Activated CD4-positive, alpha-beta T cell treated with anti-CD3 and anti-CD28 coated beads for 36 hours (primary cell): ENCODE results near the gene BBS1. TPM values are rescaled to one million over a fixed set of nuclear protein-coding genes. Genes with fewer than 3 reads are reported as not detected.
"Not testable (repeated sequence)": the region's sequence is repeated elsewhere in the genome, so short reads cannot be mapped to it uniquely, and the experiment has no call there.

Source experiments
- ATAC-seq: fragments of 200-7000 bp; cut with Tn5 transposase; one replicate; pipeline ENCODE4 v1.10.0; 2021; ENCODE audit warnings: mild to moderate bottlenecking, moderate library complexity
- CTCF ChIA-PET: fragments of 350-600 bp; sonication (Branson Sonifier 250); formaldehyde crosslinking; loops from one replicate; lab custom pipeline; 2021; ENCODE audit warnings: antibody characterized with exemption; lab: Charles Lee
- POLR2A ChIA-PET: fragments of 350-600 bp; sonication (Branson Sonifier 250); formaldehyde crosslinking; loops from one replicate; lab custom pipeline; 2021; ENCODE audit warnings: antibody characterized with exemption, inconsistent platforms; lab: Charles Lee
- DNase-seq: peaks from one replicate; pipeline ENCODE4 v3.0.0-alpha.2; 2020
- H3K27ac Mint-ChIP-seq: one replicate; pipeline ENCODE4 v1.8.0; 2021; ENCODE audit warnings: mixed read lengths
- H3K27me3 Mint-ChIP-seq: one replicate; pipeline ENCODE4 v1.8.0; 2021; ENCODE audit warnings: mixed read lengths
- H3K36me3 Mint-ChIP-seq: one replicate; pipeline ENCODE4 v1.8.0; 2021; ENCODE audit warnings: low read depth, mixed read lengths
- H3K4me1 Mint-ChIP-seq: one replicate; pipeline ENCODE4 v1.8.0; 2021; ENCODE audit warnings: mixed read lengths
- H3K4me3 Mint-ChIP-seq: one replicate; pipeline ENCODE4 v1.8.0; 2021; ENCODE audit warnings: mild to moderate bottlenecking, moderate library complexity, mixed read lengths
- H3K9me3 Mint-ChIP-seq: one replicate; pipeline ENCODE4 v1.8.0; 2021; ENCODE audit warnings: low read depth, mixed read lengths
- intact Hi-C, 2 experiments: fragments of 100-400 bp; cut with DNase I in 1 of 2; cut with micrococcal nuclease in 1 of 2; formaldehyde crosslinking; loops; one replicate each; pipeline versions ENCODE4 v1.14.2 to v1.15.1; 2022 to 2024; cut with DNase I, micrococcal nuclease
- total RNA-seq, 2 experiments: library from RNA; stranded (reverse); gene quantifications; one replicate each; pipeline ENCODE4 v1.2.3, GENCODE V29; 2021

The BBS1 gene
- total RNA-seq: 10 to 100 TPM in 1 of 2 experiments, 1 to 10 TPM in 1; 9.4 to 10.7 TPM

GRCh38 chr11:66510271-66510989 lies at the start of gene BBS1:
Gene BBS1, plus strand, starts transcription at chr11:66510635. Its CDS starts 25 bp downstream, at chr11:66510660.
- H3K27ac Mint-ChIP-seq: peak within 1 kb of the TSS; percentile 48
- ATAC-seq (peak; percentile 98), DNase-seq (peak; percentile 88)
- no peaks in the 10 kb centered on the region for H3K27me3 Mint-ChIP-seq
- peaks cover 10% of the 10 kb centered on the region for H3K36me3 Mint-ChIP-seq
- ChIA-PET POLR2A (interaction anchor here (0.6 to 1.1 kb wide), 3 partner anchors 44 to 168 kb away, joined by 3 to 4 read pairs (median 4); partner anchors contain the start of genes PELI3 and RBM4B), CTCF (interaction anchor here (0.5 to 2.1 kb wide), 8 partner anchors 27 to 447 kb away, joined by 3 to 8 read pairs (median 3); partner anchors contain the start of genes MRPL11 and RBM4B)
- H3K4me1 Mint-ChIP-seq: peaks cover 10% of the 10 kb centered on the region
- no peaks in the 10 kb centered on the region for H3K9me3 Mint-ChIP-seq
- peak within 1 kb of the TSS; percentile 86 for H3K4me3 Mint-ChIP-seq
- intact Hi-C loops: loop anchor here in 1 of 2 experiments (1.0 kb wide), 10 partner anchors 30 to 448 kb away; partner anchors contain the start of genes ACTN3, CCDC87, CCS and DPP3

- Mint-ChIP-seq H3K27ac (no peak overlapping the region), H3K9me3 (no peaks in the 10 kb centered on the region), H3K4me3 (no peak overlapping the region), H3K27me3 (no peaks in the 10 kb centered on the region), H3K4me1 (peaks cover 34% of the 10 kb centered on the region), H3K36me3 (no peaks in the 10 kb centered on the region)
- DNase-seq (no peak), ATAC-seq (no peak)
- intact Hi-C loops: no loop called here
- ChIA-PET CTCF (interaction anchor here (1.0 to 1.6 kb wide), 2 partner anchors 23 to 45 kb away, joined by 3 to 4 read pairs; partner anchors contain the start of gene MRPL11), POLR2A (no interaction called here)
Measured at GRCh38 chr11:66462010-66462409, 48.4 kb upstream of the BBS1 start.

- CTCF ChIA-PET: interaction anchor here (0.6 to 0.8 kb wide), 2 partner anchors 76 to 219 kb away, joined by 3 read pairs; no protein-coding TSS in a partner anchor
- POLR2A ChIA-PET: no interaction called here
- no peak overlapping the region for H3K4me3 Mint-ChIP-seq
Measured at GRCh38 chr11:66462911-66463310, 47.5 kb upstream of the BBS1 start.

GRCh38 chr11:66464116-66464515 lies 46.3 kb upstream of the BBS1 start:
- intact Hi-C loops, H3K36me3 Mint-ChIP-seq, H3K9me3 Mint-ChIP-seq, H3K27me3 Mint-ChIP-seq, POLR2A ChIA-PET, ATAC-seq, H3K4me3 Mint-ChIP-seq, DNase-seq, H3K27ac Mint-ChIP-seq: not testable (repeated sequence)
- CTCF ChIA-PET: interaction anchor here (0.6 to 1.7 kb wide), 2 partner anchors 15 to 54 kb away, joined by 3 read pairs; no protein-coding TSS in a partner anchor
- peaks cover 40% of the 10 kb centered on the region for H3K4me1 Mint-ChIP-seq

More at GRCh38 chr11:66462911-66463310, 47.5 kb upstream of the BBS1 start:
- Mint-ChIP-seq H3K27me3 (no peaks in the 10 kb centered on the region), H3K4me1 (peaks cover 40% of the 10 kb centered on the region), H3K9me3 (no peaks in the 10 kb centered on the region), H3K27ac (peak overlapping the region; percentile 13), H3K36me3 (no peaks in the 10 kb centered on the region)
- ATAC-seq (no peak), DNase-seq (no peak)
- intact Hi-C loops: no loop called here

- Mint-ChIP-seq H3K27me3 (no peaks in the 10 kb centered on the region), H3K4me1 (peaks cover 34% of the 10 kb centered on the region), H3K4me3 (no peak overlapping the region), H3K27ac (no peak overlapping the region), H3K36me3 (no peaks in the 10 kb centered on the region), H3K9me3 (no peaks in the 10 kb centered on the region)
- intact Hi-C loops: loop anchor here in 1 of 2 experiments (5.0 kb wide), 2 partner anchors 492 to 608 kb away; partner anchors contain the start of genes CFL1 and PC
- ATAC-seq: no peak
- POLR2A ChIA-PET: no interaction called here
- CTCF ChIA-PET: interaction anchor here (0.6 to 1.7 kb wide), 2 partner anchors 14 to 55 kb away, joined by 3 read pairs; no protein-coding TSS in a partner anchor
- DNase-seq: no peak
Measured at GRCh38 chr11:66464916-66465315, 45.5 kb upstream of the BBS1 start.

- DNase-seq: no peak
- no peaks in the 10 kb centered on the region for H3K27me3 Mint-ChIP-seq
- POLR2A ChIA-PET: interaction anchor here (0.9 to 1.5 kb wide), 4 partner anchors 14 to 176 kb away, joined by 3 to 14 read pairs (median 8); partner anchors contain the start of genes DPP3, MRPL11 and YIF1A
- H3K36me3 Mint-ChIP-seq: peaks cover 4% of the 10 kb centered on the region
- H3K4me3 Mint-ChIP-seq: peak overlapping the region; percentile 71
- no peak for ATAC-seq
- H3K4me1 Mint-ChIP-seq: peaks cover 38% of the 10 kb centered on the region
- no peaks in the 10 kb centered on the region for H3K9me3 Mint-ChIP-seq
- intact Hi-C loops: loop anchor here (1.0 to 5.0 kb wide), 19 partner anchors 15 to 608 kb away; partner anchors contain the start of genes DPP3 (in 2 of the 2), ACTN3 (in 1 of the 2), BBS1 (in 1 of the 2) and BRMS1 (in 1 of the 2)
- CTCF ChIA-PET: interaction anchor here (1.7 to 4.9 kb wide), 2 partner anchors 14 to 55 kb away, joined by 3 to 37 read pairs; partner anchors contain the start of gene DPP3
- H3K27ac Mint-ChIP-seq: peak overlapping the region; percentile 37
Measured at GRCh38 chr11:66465373-66466224, 44.8 kb upstream of the BBS1 start.

GRCh38 chr11:66466225-66467033 lies 44.0 kb upstream of the BBS1 start, which contains the start of gene PELI3:
Gene PELI3, plus strand, starts transcription at chr11:66466905. Its CDS starts 1,224 bp downstream, at chr11:66468129.
- Mint-ChIP-seq H3K4me1 (peaks cover 38% of the 10 kb centered on the region), H3K27ac (peak within 1 kb of the TSS; percentile 79), H3K36me3 (peaks cover 4% of the 10 kb centered on the region), H3K27me3 (no peaks in the 10 kb centered on the region), H3K4me3 (peak within 1 kb of the TSS; percentile 85), H3K9me3 (no peaks in the 10 kb centered on the region)
- ChIA-PET CTCF (interaction anchor here (0.6 to 4.9 kb wide), 5 partner anchors 13 to 577 kb away, joined by 3 to 37 read pairs (median 3); partner anchors contain the start of genes DPP3 and MRPL11), POLR2A (interaction anchor here (0.6 to 1.5 kb wide), 7 partner anchors 13 to 212 kb away, joined by 3 to 14 read pairs (median 3); partner anchors contain the start of genes BBS1, DPP3, MRPL11 and RBM4B)
- ATAC-seq: peak; percentile 88
- intact Hi-C loops: loop anchor here (1.0 to 5.0 kb wide), 19 partner anchors 14 to 609 kb away; partner anchors contain the start of genes DPP3 (in 2 of the 2), ACTN3 (in 1 of the 2), BBS1 (in 1 of the 2) and BRMS1 (in 1 of the 2)
- DNase-seq: peak; percentile 98

GRCh38 chr11:66467034-66467659 lies 43.3 kb upstream of the BBS1 start:
- peaks cover 4% of the 10 kb centered on the region for H3K36me3 Mint-ChIP-seq
- H3K27ac Mint-ChIP-seq: peak overlapping the region; percentile 79
- intact Hi-C loops: loop anchor here (2.0 to 5.0 kb wide), 4 partner anchors 28 to 610 kb away; partner anchors contain the start of genes CFL1 (in 1 of the 2), MRPL11 (in 1 of the 2), PC (in 1 of the 2) and RBM4 (in 1 of the 2)
- ATAC-seq (peak; percentile 46), DNase-seq (peak; percentile 67)
- CTCF ChIA-PET: interaction anchor here (0.6 to 4.9 kb wide), 6 partner anchors 12 to 578 kb away, joined by 3 to 37 read pairs (median 4); partner anchors contain the start of genes DPP3 and MRPL11
- POLR2A ChIA-PET: interaction anchor here (0.6 to 1.5 kb wide), 5 partner anchors 12 to 211 kb away, joined by 3 to 14 read pairs (median 3); partner anchors contain the start of genes BBS1, DPP3, MRPL11 and RBM4B
- H3K27me3 Mint-ChIP-seq: no peaks in the 10 kb centered on the region
- peaks cover 38% of the 10 kb centered on the region for H3K4me1 Mint-ChIP-seq
- H3K9me3 Mint-ChIP-seq: no peaks in the 10 kb centered on the region
- peak overlapping the region; percentile 85 for H3K4me3 Mint-ChIP-seq

- Mint-ChIP-seq H3K27me3 (no peaks in the 10 kb centered on the region), H3K27ac (peak overlapping the region; percentile 79), H3K36me3 (peaks cover 4% of the 10 kb centered on the region), H3K4me1 (peaks cover 34% of the 10 kb centered on the region), H3K9me3 (no peaks in the 10 kb centered on the region), H3K4me3 (peak overlapping the region; percentile 85)
- POLR2A ChIA-PET: no interaction called here
- DNase-seq (peak; percentile 54), ATAC-seq (no peak)
- intact Hi-C loops: loop anchor here (2.0 to 5.0 kb wide), 4 partner anchors 29 to 610 kb away; partner anchors contain the start of genes CFL1 (in 1 of the 2), MRPL11 (in 1 of the 2), PC (in 1 of the 2) and RBM4 (in 1 of the 2)
- CTCF ChIA-PET: interaction anchor here (1.0 to 4.9 kb wide), 3 partner anchors 12 to 81 kb away, joined by 4 to 37 read pairs (median 7); partner anchors contain the start of gene DPP3
Measured at GRCh38 chr11:66467756-66468155, 42.7 kb upstream of the BBS1 start.
